HepG2 (cell line): ENCODE data around the gene SART1. TPM values are rescaled to one million over a fixed set of nuclear protein-coding genes. Genes with fewer than 3 reads are reported as not detected.
A peak's percentile ranks its signal among the peaks of the same experiment; 100 is the strongest.

Experiments used
- ATAC-seq: fragments of 200-7000 bp; cut with Tn5 transposase; 3 replicates; pipeline ENCODE4 v1.9.1; 2020; ENCODE audit warnings: mild to moderate bottlenecking, moderate library complexity
- BruUV-seq: library from RNA; stranded (reverse); fragments of 400-500 nt; replicated peaks from 2 replicates; lab custom pipeline; 2021; lab: Mats Ljungman, UMichigan
- CTCF ChIA-PET: fragments of 300-600 bp; formaldehyde crosslinking; extraction: SDS; loops from one replicate; lab custom pipeline; 2021; ENCODE audit warnings: low total read pairs, inconsistent platforms, low intra/inter-chr PET ratio; lab: Yijun Ruan, JAX
- POLR2A ChIA-PET: fragments of 350-600 bp; sonication (Branson Sonifier 250); formaldehyde crosslinking; loops from one replicate; lab custom pipeline; 2020; ENCODE audit warnings: antibody characterized with exemption, inconsistent platforms; lab: Yijun Ruan, JAX
- DNase-seq: peaks from one replicate; pipeline ENCODE4 v3.0.0-alpha.2; 2015; ENCODE audit warnings: low spot score
- FAIRE-seq: peaks from 3 replicates; lab custom pipeline; 2011; peaks lifted over from hg19 to GRCh38; lab: Jason Lieb, UNC
- H2AFZ ChIP-seq: one replicate; pipeline ENCODE4 v1.6.1; 2011; ENCODE audit warnings: low read length, inconsistent platforms
- H3K27ac ChIP-seq: fragments of 300-600 bp; 3 replicates; pipeline ENCODE4 v1.8.0; 2011; ENCODE audit warnings: mixed run types, mild to moderate bottlenecking, mixed read lengths, low read length, inconsistent platforms; ENCODE audit not compliant: insufficient read depth; ENCODE audit errors: extremely low read length
- H3K27me3 ChIP-seq, 2 experiments: fragments of 200-600 bp in 1 of 2; 2 replicates in 1 of 2; 3 replicates in 1 of 2; pipeline versions ENCODE4 v1.6.0 to v1.8.0; 2011; ENCODE audit warnings: low read length in 2 of 2, mild to moderate bottlenecking in 2 of 2, moderate library complexity in 2 of 2, inconsistent platforms in 1 of 2; ENCODE audit not compliant: insufficient read depth in 2 of 2, control insufficient read depth in 1 of 2
- H3K36me3 ChIP-seq, 2 experiments: fragments of 200-600 bp in 1 of 2; replicated peaks in 1 of 2; 2 replicates in 1 of 2; 3 replicates in 1 of 2; pipeline versions ENCODE4 v1.5.1 to v1.8.0; 2011; ENCODE audit warnings: low read length in 2 of 2, inconsistent platforms in 1 of 2; ENCODE audit not compliant: insufficient read depth in 2 of 2, control insufficient read depth in 1 of 2
- H3K4me1 ChIP-seq: 2 replicates; pipeline ENCODE4 v1.5.1; 2012; ENCODE audit warnings: low read length, inconsistent platforms; ENCODE audit not compliant: insufficient read depth
- H3K4me2 ChIP-seq: 2 replicates; pipeline ENCODE4 v1.6.0; 2011; ENCODE audit warnings: low read depth, low read length, inconsistent platforms
- H3K4me3 ChIP-seq, 3 experiments: fragments of 200-600 bp in 1 of 3; sonication (generic), shearing (Covaris generic) in 1 of 3; replicated peaks in 1 of 3; 2 replicates each; pipeline ENCODE4 v1.5.1; 2011 to 2016; ENCODE audit warnings: low read length in 3 of 3, inconsistent platforms in 2 of 3, low read depth in 2 of 3, mild to moderate bottlenecking in 2 of 3, control low read depth in 1 of 3, mixed read lengths in 1 of 3; ENCODE audit not compliant: insufficient read depth in 1 of 3
- H3K79me2 ChIP-seq: one replicate; pipeline ENCODE4 v1.6.1; 2011; ENCODE audit warnings: low read length, inconsistent platforms; ENCODE audit not compliant: insufficient read depth
- H3K9ac ChIP-seq: 2 replicates; pipeline ENCODE4 v1.6.0; 2011; ENCODE audit warnings: mild to moderate bottlenecking, low read depth, low read length, inconsistent platforms; ENCODE audit not compliant: insufficient read depth
- H3K9me3 ChIP-seq: 2 replicates; pipeline ENCODE4 v1.5.1; 2012; ENCODE audit warnings: mild to moderate bottlenecking, low read length
- H4K20me1 ChIP-seq: 2 replicates; pipeline ENCODE4 v1.6.0; 2011; ENCODE audit warnings: inconsistent platforms, mild to moderate bottlenecking, low read length, moderate library complexity; ENCODE audit not compliant: insufficient read depth
- LCORL ChIP-seq, 2 experiments: fragments of 450-650 bp in 1 of 2; sonication (generic) in 1 of 2; formaldehyde crosslinking in 1 of 2; IDR thresholded peaks; 2 replicates each; pipeline versions ENCODE4 v1.5.0 to v1.6.1; 2017 to 2020; ENCODE audit warnings: antibody characterized with exemption in 1 of 2, missing genetic modification reagents in 1 of 2
- ZHX2 ChIP-seq, 2 experiments: sonication (generic) in 1 of 2; formaldehyde crosslinking in 1 of 2; IDR thresholded peaks; 2 replicates each; pipeline versions ENCODE4 v1.6.1 to v1.9.0; 2014 to 2022; ENCODE audit warnings: antibody characterized with exemption in 1 of 2, borderline replicate concordance in 1 of 2, inconsistent platforms in 1 of 2, low read depth in 1 of 2, missing genetic modification reagents in 1 of 2
- whole genome bisulfite sequencing: methylation state at CpG from one replicate; pipeline ENCODE4 v1.1.6; 2017; ENCODE audit warnings: low lambda C conversion rate; 5-methylcytosine and 5-hydroxymethylcytosine counted together
- in situ Hi-C: cut with HindIII; loops from 2 replicates; pipeline ENCODE4 v1.10.0; 2017; ENCODE audit warnings: low pct_unique_long_range_greater_than_20kb; ENCODE audit not compliant: extremely low pct_ligation_motif_present
- intact Hi-C: fragments of 100-400 bp; cut with micrococcal nuclease; formaldehyde crosslinking; loops from one replicate; pipeline ENCODE4 v1.10.0; 2022; ENCODE audit not compliant: unreplicated experiment
- polyA plus RNA-seq, 8 experiments: library from polyadenylated mRNA; depleted of rRNA in 3 of 8; stranded (reverse) in 7 of 8; unstranded in 1 of 8; fragments of >200 nt; fragmentation: Illumina TruSeq in 4 of 8; extraction: Trizol in 4 of 8; gene quantifications; 2 replicates each; pipeline versions ENCODE4 v1.2.1 to v1.2.3, GENCODE V29; 2011 to 2016; ENCODE audit warnings: low read depth in 4 of 8, missing spikeins in 1 of 8, mixed read lengths in 1 of 8; ENCODE audit not compliant: insufficient read depth in 1 of 8
- total RNA-seq, 5 experiments: library from RNA; depleted of rRNA; stranded (reverse); fragments of >200 nt; fragmentation: Illumina TruSeq; extraction: Trizol; gene quantifications; 2 replicates each; pipeline ENCODE4 v1.2.3, GENCODE V29; 2016; ENCODE audit warnings: low read depth in 1 of 5
- TF ChIP-seq, protein P1 (sequence below): sonication (generic); formaldehyde crosslinking; IDR thresholded peaks from 2 replicates; pipeline ENCODE4 v1.4.0; 2020; ENCODE audit warnings: missing genetic modification reagents, mild to moderate bottlenecking, borderline replicate concordance

The SART1 gene
- total and polyA plus RNA-seq, 2 of the 13 experiments (the other 11 are each of a cell fraction or from before 2014, with no cell fraction given): 11.3 to 22.5 TPM

DNA sequence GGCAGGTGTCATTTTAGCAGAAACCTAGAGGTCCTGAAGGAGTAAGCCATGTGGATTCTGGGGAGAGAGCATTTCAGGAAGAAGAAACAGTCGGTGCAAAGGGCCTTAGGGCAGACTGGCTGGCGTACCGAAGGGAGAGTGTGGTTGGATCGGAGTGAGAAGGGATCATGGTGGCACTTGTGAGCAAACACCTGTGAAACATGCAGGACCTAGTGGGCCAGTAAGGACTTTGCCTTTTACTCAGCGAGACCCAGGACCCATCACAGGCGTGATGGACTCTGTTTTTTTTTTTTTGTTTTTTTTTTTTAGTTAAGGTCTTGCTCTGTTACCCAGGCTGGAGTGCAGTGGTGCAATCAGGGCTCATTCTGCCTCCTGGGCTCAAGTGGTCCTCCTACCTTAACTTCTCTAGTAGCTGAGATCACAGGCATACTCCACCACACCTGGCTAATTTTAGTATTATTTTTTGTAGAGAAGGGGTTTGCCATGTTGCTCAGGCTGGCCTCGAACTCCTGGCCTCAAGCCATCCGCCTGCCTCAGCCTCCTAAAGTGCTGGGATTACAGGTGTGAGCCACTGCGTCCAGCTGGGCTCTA lies 19.7 kb upstream of the SART1 start:
- in situ Hi-C loops: no loop called here
- WGBS: 26% methylated on average over 9 of the region's 9 CpGs
- no peak overlapping the region; a peak in 1 of 6 replicates for H3K4me3 ChIP-seq
- H3K4me1 ChIP-seq: peaks cover 54% of the 10 kb centered on the region
- H3K9ac ChIP-seq: no peak overlapping the region
- intact Hi-C loops: no loop called here
- no peak overlapping the region for H3K27ac ChIP-seq
- H3K27me3 ChIP-seq: peaks cover 0 to 22% of the 10 kb centered on the region in 2 experiments; a peak in 3 of 5 replicates
- no peaks in the 10 kb centered on the region for H3K36me3 ChIP-seq
- CTCF ChIA-PET: no interaction called here
- no peak for FAIRE-seq
- H4K20me1 ChIP-seq: no peaks in the 10 kb centered on the region
- no TSS peak for BruUV-seq
- POLR2A ChIA-PET: no interaction called here
- DNase-seq: no peak
- TF ChIP-seq, protein P1, sequence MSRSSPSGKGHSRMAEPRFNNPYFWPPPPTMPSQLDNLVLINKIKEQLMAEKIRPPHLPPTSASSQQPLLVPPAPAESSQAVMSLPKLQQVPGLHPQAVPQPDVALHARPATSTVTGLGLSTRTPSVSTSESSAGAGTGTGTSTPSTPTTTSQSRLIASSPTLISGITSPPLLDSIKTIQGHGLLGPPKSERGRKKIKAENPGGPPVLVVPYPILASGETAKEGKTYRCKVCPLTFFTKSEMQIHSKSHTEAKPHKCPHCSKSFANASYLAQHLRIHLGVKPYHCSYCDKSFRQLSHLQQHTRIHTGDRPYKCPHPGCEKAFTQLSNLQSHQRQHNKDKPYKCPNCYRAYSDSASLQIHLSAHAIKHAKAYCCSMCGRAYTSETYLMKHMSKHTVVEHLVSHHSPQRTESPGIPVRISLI (CRISPR knock-in tag): peak; percentile 27; the same call in 1 of the 2 replicates
- TF ChIP-seq ZHX2 (IDR thresholded peaks at IDR 0.05; ENCODE audit: low read depth) (no peak), ZHX2 (CRISPR knock-in tag; IDR thresholded peaks at IDR 0.05; ENCODE audit: borderline replicate concordance) (no peak), LCORL (IDR thresholded peaks at IDR 0.05) (no peak), LCORL (CRISPR knock-in tag; IDR thresholded peaks at IDR 0.05) (no peak)
- TF ChIP-seq, all 625 proteins: peak for 1
- Histone ChIP-seq H2AFZ (no peak overlapping the region), H3K79me2 (no peaks in the 10 kb centered on the region), H3K9me3 (no peaks in the 10 kb centered on the region), H3K4me2 (peak overlapping the region; percentile 24; the same call in 1 of the 2 replicates)
- ATAC-seq: no peak
